H1 (cell line): ENCODE results near the gene FGFBP2. TPM values are rescaled to one million over a fixed set of nuclear protein-coding genes. Genes with fewer than 3 reads are reported as not detected.

Source experiments
- CTCF ChIA-PET: fragments of 300-600 bp; sonication (Branson Sonifier 250); formaldehyde crosslinking; loops from one replicate; lab custom pipeline; 2021; ENCODE audit not compliant: partially characterized antibody; lab: Charles Lee
- POLR2A ChIA-PET: fragments of 300-600 bp; sonication (Branson Sonifier 250); formaldehyde crosslinking; loops from one replicate; lab custom pipeline; 2021; ENCODE audit warnings: inconsistent platforms; ENCODE audit not compliant: partially characterized antibody; lab: Charles Lee
- DNase-seq, 2 experiments: peaks; one replicate each; pipeline versions ENCODE4 v3.0.0 to v3.0.0-alpha.2; 2010 to 2022; ENCODE audit warnings: low spot score in 2 of 2, low read depth in 1 of 2, mixed read lengths in 1 of 2
- FAIRE-seq: peaks from 2 replicates; lab custom pipeline; 2011; peaks lifted over from hg19 to GRCh38; lab: Jason Lieb, UNC
- H2AFZ ChIP-seq: 2 replicates; pipeline ENCODE4 v1.8.1; 2012; ENCODE audit warnings: low read length, inconsistent platforms
- H2AK5ac ChIP-seq: 2 replicates; pipeline ENCODE4 v1.6.1; 2013; ENCODE audit warnings: low read depth, low read length
- H2BK120ac ChIP-seq: replicated peaks from 2 replicates; pipeline ENCODE3; 2013; ENCODE audit warnings: low read depth, low read length, inconsistent platforms
- H2BK12ac ChIP-seq: 2 replicates; pipeline ENCODE4 v1.6.1; 2013; ENCODE audit warnings: low read depth, low read length
- H2BK15ac ChIP-seq: 2 replicates; pipeline ENCODE4 v1.6.1; 2013; ENCODE audit warnings: low read length
- H2BK20ac ChIP-seq: 2 replicates; pipeline ENCODE4 v1.6.1; 2013; ENCODE audit warnings: low read length
- H2BK5ac ChIP-seq: 2 replicates; pipeline ENCODE4 v1.6.1; 2013; ENCODE audit warnings: low read depth, low read length
- H3K14ac ChIP-seq: 2 replicates; pipeline ENCODE4 v1.6.1; 2013; ENCODE audit warnings: inconsistent platforms; ENCODE audit not compliant: insufficient read length
- H3K18ac ChIP-seq: 2 replicates; pipeline ENCODE4 v1.6.1; 2013; ENCODE audit warnings: low read length; ENCODE audit errors: extremely low read depth
- H3K23ac ChIP-seq: 2 replicates; pipeline ENCODE4 v1.6.1; 2013; ENCODE audit warnings: inconsistent platforms; ENCODE audit not compliant: insufficient read length
- H3K23me2 ChIP-seq: 2 replicates; pipeline ENCODE4 v1.6.1; 2013; ENCODE audit warnings: low read depth, low read length
- H3K27ac ChIP-seq: 2 replicates; pipeline ENCODE4 v1.6.1; 2011; ENCODE audit warnings: low read depth, low read length, inconsistent platforms
- H3K27me3 ChIP-seq, 4 experiments: replicated peaks in 1 of 4; 1 replicate in 1 of 4; 2 replicates in 3 of 4; pipeline versions ENCODE4 v1.6.1 to v1.8.1; 2011 to 2013; ENCODE audit warnings: low read length in 3 of 4, mild to moderate bottlenecking in 3 of 4, inconsistent platforms in 2 of 4, mixed read lengths in 2 of 4, moderate library complexity in 1 of 4; ENCODE audit not compliant: control insufficient read depth in 3 of 4, insufficient read depth in 3 of 4; ENCODE audit errors: extremely low read depth in 1 of 4
- H3K36me3 ChIP-seq, 4 experiments: 2 replicates each; pipeline versions ENCODE4 v1.6.1 to v1.8.1; 2011 to 2013; ENCODE audit warnings: mild to moderate bottlenecking in 4 of 4, low read length in 3 of 4, moderate library complexity in 2 of 4, control low read depth in 1 of 4, inconsistent platforms in 1 of 4; ENCODE audit not compliant: insufficient read depth in 4 of 4, control insufficient read depth in 2 of 4
- H3K4ac ChIP-seq: replicated peaks from 2 replicates; pipeline ENCODE3; 2013; ENCODE audit warnings: low read length, low read depth, mixed read lengths, inconsistent platforms; ENCODE audit not compliant: insufficient read length
- H3K4me1 ChIP-seq, 4 experiments: replicated peaks in 1 of 4; 1 replicate in 1 of 4; 2 replicates in 3 of 4; pipeline versions ENCODE4 v1.6.1 to v1.8.1; 2011 to 2013; ENCODE audit warnings: low read length in 3 of 4, inconsistent platforms in 2 of 4, mixed read lengths in 1 of 4; ENCODE audit not compliant: insufficient read depth in 4 of 4, control insufficient read depth in 3 of 4
- H3K4me2 ChIP-seq, 2 experiments: 2 replicates each; pipeline versions ENCODE4 v1.6.1 to v1.8.1; 2011 to 2013; ENCODE audit warnings: low read depth in 2 of 2, low read length in 2 of 2, control low read depth in 1 of 2, inconsistent platforms in 1 of 2, mild to moderate bottlenecking in 1 of 2; ENCODE audit not compliant: insufficient read depth in 1 of 2
- H3K4me3 ChIP-seq, 4 experiments: fragments of 200-600, 300-600 bp in 1 of 4; sonication (generic), shearing (Covaris generic), sonication (Bioruptor Twin) in 1 of 4; 2 replicates each; pipeline versions ENCODE4 v1.5.1 to v1.8.1; 2011 to 2016; ENCODE audit warnings: low read length in 4 of 4, low read depth in 3 of 4, control low read depth in 2 of 4, inconsistent platforms in 2 of 4, mild to moderate bottlenecking in 2 of 4, mixed read lengths in 1 of 4, moderate library complexity in 1 of 4; ENCODE audit not compliant: insufficient read depth in 2 of 4; ENCODE audit errors: extremely low read depth in 1 of 4
- H3K56ac ChIP-seq: replicated peaks from 2 replicates; pipeline ENCODE3; 2013; ENCODE audit warnings: low read depth, mild to moderate bottlenecking, mixed read lengths, low read length, inconsistent platforms; ENCODE audit not compliant: insufficient read length
- H3K79me1 ChIP-seq: 2 replicates; pipeline ENCODE4 v1.6.1; 2013; ENCODE audit warnings: low read depth, low read length, control low read depth
- H3K79me2 ChIP-seq, 2 experiments: 2 replicates each; pipeline versions ENCODE4 v1.6.1 to v1.8.1; 2012 to 2013; ENCODE audit warnings: low read length in 2 of 2, mild to moderate bottlenecking in 2 of 2, inconsistent platforms in 1 of 2; ENCODE audit not compliant: insufficient read depth in 2 of 2, control insufficient read depth in 1 of 2
- H3K9ac ChIP-seq, 4 experiments: replicated peaks in 1 of 4; 1 replicate in 1 of 4; 2 replicates in 3 of 4; pipeline versions ENCODE4 v1.6.1 to v1.8.1; 2011 to 2013; ENCODE audit warnings: low read depth in 3 of 4, low read length in 3 of 4, control low read depth in 2 of 4, mild to moderate bottlenecking in 2 of 4, moderate library complexity in 2 of 4, inconsistent platforms in 1 of 4; ENCODE audit errors: extremely low read depth in 1 of 4
- H3K9me3 ChIP-seq, 2 experiments: 2 replicates each; pipeline versions ENCODE4 v1.6.1 to v1.8.1; 2012 to 2013; ENCODE audit warnings: mild to moderate bottlenecking in 2 of 2, moderate library complexity in 2 of 2, control low read depth in 1 of 2, inconsistent platforms in 1 of 2, low read depth in 1 of 2, low read length in 1 of 2, mixed read lengths in 1 of 2; ENCODE audit not compliant: insufficient read depth in 2 of 2
- H4K20me1 ChIP-seq, 2 experiments: replicated peaks in 1 of 2; 2 replicates each; pipeline versions ENCODE3 to v1.8.1; 2011 to 2013; ENCODE audit warnings: inconsistent platforms in 2 of 2, low read length in 2 of 2, mild to moderate bottlenecking in 1 of 2; ENCODE audit not compliant: insufficient read depth in 2 of 2, control insufficient read depth in 1 of 2
- H4K5ac ChIP-seq: 2 replicates; pipeline ENCODE4 v1.6.1; 2013; ENCODE audit warnings: low read length, low read depth, mixed read lengths, inconsistent platforms; ENCODE audit not compliant: insufficient read length
- H4K8ac ChIP-seq: 2 replicates; pipeline ENCODE4 v1.8.0; 2013; ENCODE audit warnings: mild to moderate bottlenecking, moderate library complexity, low read length, inconsistent platforms; ENCODE audit not compliant: insufficient read depth; ENCODE audit errors: extremely low read depth
- H4K91ac ChIP-seq: replicated peaks from 2 replicates; pipeline ENCODE3; 2013; ENCODE audit warnings: low read length, mixed read lengths, inconsistent platforms; ENCODE audit not compliant: insufficient read length
- ASH2L ChIP-seq: fragments of 200-600, 300-600 bp; sonication (generic); IDR thresholded peaks from one replicate; pipeline ENCODE4 v1.7.1; 2017; ENCODE audit warnings: low read length
- CEBPB ChIP-seq: IDR thresholded peaks from 2 replicates; pipeline ENCODE4 v1.6.1; 2012; ENCODE audit warnings: low read depth, low read length
- CHD1 ChIP-seq: IDR thresholded peaks from 2 replicates; pipeline ENCODE4 v1.6.1; 2012; ENCODE audit warnings: low read depth, low read length, improper control_type of control experiment
- EP300 ChIP-seq, 2 experiments: IDR thresholded peaks; 1 replicate in 1 of 2; 2 replicates in 1 of 2; pipeline ENCODE4 v1.6.1; 2011 to 2012; ENCODE audit warnings: low read depth in 2 of 2, low read length in 2 of 2, mild to moderate bottlenecking in 2 of 2, borderline replicate concordance in 1 of 2, inconsistent platforms in 1 of 2, moderate library complexity in 1 of 2
- FOSL1 ChIP-seq: IDR thresholded peaks from 2 replicates; pipeline ENCODE4 v1.6.1; 2011; ENCODE audit warnings: mild to moderate bottlenecking, low read depth, low read length, moderate library complexity; ENCODE audit not compliant: insufficient read depth
- KDM5A ChIP-seq: fragments of 200-600 bp; IDR thresholded peaks from 2 replicates; pipeline ENCODE4 v1.7.1; 2012; ENCODE audit warnings: mild to moderate bottlenecking, low read length, inconsistent platforms, mixed read lengths
- RAD21 ChIP-seq, 2 experiments: IDR thresholded peaks in 1 of 2; conservative IDR thresholded peaks in 1 of 2; 2 replicates each; pipeline ENCODE4 v1.6.1; 2011; ENCODE audit warnings: low read depth in 2 of 2, low read length in 2 of 2, improper control_type of control experiment in 1 of 2, inconsistent platforms in 1 of 2, mild to moderate bottlenecking in 1 of 2, moderate library complexity in 1 of 2
- SIN3A ChIP-seq, 2 experiments: IDR thresholded peaks in 1 of 2; conservative IDR thresholded peaks in 1 of 2; 2 replicates each; pipeline ENCODE4 v1.6.1; 2011 to 2012; ENCODE audit warnings: low read length in 2 of 2, improper control_type of control experiment in 1 of 2, low read depth in 1 of 2, mild to moderate bottlenecking in 1 of 2
- SP2 ChIP-seq: IDR thresholded peaks from 2 replicates; pipeline ENCODE4 v1.6.1; 2012; ENCODE audit warnings: mild to moderate bottlenecking, low read length, inconsistent platforms
- SP4 ChIP-seq: IDR thresholded peaks from 2 replicates; pipeline ENCODE4 v1.6.1; 2012; ENCODE audit warnings: low read length, inconsistent platforms
- TAF7 ChIP-seq: optimal IDR thresholded peaks from 2 replicates; pipeline ENCODE3; 2011; ENCODE audit warnings: low read depth, mild to moderate bottlenecking, inconsistent platforms, low read length, moderate library complexity, borderline replicate concordance
- WGBS, 2 experiments: shearing (Covaris generic) in 1 of 2; methylation state at CpG; one replicate each; pipeline versions ENCODE4 v1.1.6 to v1.1.7; 2013 to 2015; ENCODE audit warnings: low lambda C conversion rate in 2 of 2, mixed read lengths in 2 of 2, inconsistent platforms in 1 of 2, low coverage in 1 of 2, missing lambda C conversion rate in 1 of 2; ENCODE audit not compliant: insufficient replicate concordance in 2 of 2, insufficient coverage in 1 of 2, insufficient read length in 1 of 2; ENCODE audit errors: extremely low coverage in 1 of 2, missing lambda C conversion rate in 1 of 2; 5-methylcytosine and 5-hydroxymethylcytosine counted together
- polyA plus RNA-seq, 7 experiments: library from polyadenylated mRNA; depleted of rRNA in 3 of 7; stranded (reverse) in 5 of 7; unstranded in 2 of 7; fragments of >200 nt in 5 of 7; fragments of 200-250 nt in 2 of 7; gene quantifications; 1 replicate in 5 of 7; 2 replicates in 1 of 7; 4 replicates in 1 of 7; pipeline versions ENCODE4 v1.2.1 to v1.2.3, GENCODE V29; 2011 to 2013; ENCODE audit warnings: missing spikeins in 2 of 7, mixed read lengths in 2 of 7
- total RNA-seq: library from RNA; stranded (reverse); fragmentation: NEBNext Ultra II Directional; extraction: Animal tissue kit (Norgen Biotek cat#: 25700); gene quantifications from 2 replicates; pipeline ENCODE4 v1.2.1, GENCODE V29; 2021
- TF ChIP-seq, protein P1 (sequence below): IDR thresholded peaks from 2 replicates; pipeline ENCODE4 v1.6.1; 2011; ENCODE audit warnings: low read length, improper control_type of control experiment

The FGFBP2 gene
- total and polyA plus RNA-seq, 2 of the 8 experiments (the other 6 are each of a cell fraction or from before 2014, with no cell fraction given): 0.15 TPM; not detected in 1

DNA sequence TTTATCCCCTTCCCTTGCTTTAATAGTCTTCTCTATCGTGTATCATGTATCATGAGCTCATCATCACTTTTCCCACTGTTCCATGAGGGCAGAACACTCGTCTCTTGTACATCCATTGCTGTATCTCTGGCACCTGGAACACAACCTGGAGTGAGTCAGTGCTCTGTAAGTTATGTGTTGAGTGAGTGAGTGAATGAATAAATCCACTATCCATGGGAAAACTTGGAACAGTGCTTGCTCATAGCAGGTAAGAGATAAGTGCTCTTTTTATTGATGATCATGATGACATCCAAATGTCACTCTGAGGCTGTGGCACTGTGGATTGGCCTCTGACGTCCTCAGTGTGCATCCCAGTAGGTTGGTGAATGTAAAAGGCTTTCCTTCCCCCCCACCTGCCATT lies 28.7 kb downstream of the FGFBP2 start:
- no peak overlapping the region for H2BK12ac ChIP-seq
- H3K9me3 ChIP-seq: no peaks in the 10 kb centered on the region
- no peaks in the 10 kb centered on the region for H4K20me1 ChIP-seq
- no peak overlapping the region for H3K4ac ChIP-seq
- no peak overlapping the region for H3K18ac ChIP-seq
- no peak overlapping the region for H2BK15ac ChIP-seq
- no peak overlapping the region for H4K91ac ChIP-seq
- no peak overlapping the region for H4K5ac ChIP-seq
- no peak overlapping the region for H2BK20ac ChIP-seq
- H3K56ac ChIP-seq: no peak overlapping the region
- H3K9ac ChIP-seq: no peak overlapping the region
- no peak for FAIRE-seq
- 85% methylated on average over 3 of the region's 3 CpGs; no CpG with 5 or more reads in 1 of the 2 experiments for WGBS, 2 experiments
- H3K27me3 ChIP-seq: no peaks in the 10 kb centered on the region
- POLR2A ChIA-PET: no interaction called here
- no peak overlapping the region for H2AK5ac ChIP-seq
- H3K27ac ChIP-seq: no peak overlapping the region
- no peak for DNase-seq
- no peak overlapping the region for H3K4me2 ChIP-seq
- peaks cover 0 to 9% (median 3%) of the 10 kb centered on the region in 4 experiments; a peak in 2 of 7 replicates for H3K4me1 ChIP-seq
- no peak overlapping the region for H4K8ac ChIP-seq
- no peak overlapping the region for H2AFZ ChIP-seq
- no peak for TF ChIP-seq TAF7
- no peak for TF ChIP-seq CEBPB
- TF ChIP-seq FOSL1: no peak
- TF ChIP-seq, protein P1, sequence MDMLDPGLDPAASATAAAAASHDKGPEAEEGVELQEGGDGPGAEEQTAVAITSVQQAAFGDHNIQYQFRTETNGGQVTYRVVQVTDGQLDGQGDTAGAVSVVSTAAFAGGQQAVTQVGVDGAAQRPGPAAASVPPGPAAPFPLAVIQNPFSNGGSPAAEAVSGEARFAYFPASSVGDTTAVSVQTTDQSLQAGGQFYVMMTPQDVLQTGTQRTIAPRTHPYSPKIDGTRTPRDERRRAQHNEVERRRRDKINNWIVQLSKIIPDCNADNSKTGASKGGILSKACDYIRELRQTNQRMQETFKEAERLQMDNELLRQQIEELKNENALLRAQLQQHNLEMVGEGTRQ: no peak
- no peak for TF ChIP-seq KDM5A
- TF ChIP-seq EP300 (IDR thresholded peaks at IDR 0.05; ENCODE audit: borderline replicate concordance in 1 of 2, low read depth in 2 of 2, low read length in 2 of 2): no peak
- no peak for TF ChIP-seq SP4
- no peak for TF ChIP-seq ASH2L
- no peak for TF ChIP-seq SIN3A (conservative IDR thresholded peaks at IDR 0.05 in 1 of 2, IDR thresholded peaks at IDR 0.05 in 1 of 2; ENCODE audit: low read depth in 1 of 2, low read length in 2 of 2)
- TF ChIP-seq CHD1: no peak
- TF ChIP-seq SP2: no peak
- TF ChIP-seq RAD21 (IDR thresholded peaks at IDR 0.05 in 1 of 2, conservative IDR thresholded peaks at IDR 0.05 in 1 of 2; ENCODE audit: low read depth in 2 of 2, low read length in 2 of 2): no peak
- H3K14ac ChIP-seq: no peak overlapping the region
- H3K23ac ChIP-seq: no peak overlapping the region
- no peaks in the 10 kb centered on the region for H3K79me1 ChIP-seq
- H3K79me2 ChIP-seq: no peaks in the 10 kb centered on the region
- CTCF ChIA-PET: interaction anchor here (1.0 to 5.2 kb wide), 4 partner anchors 11 to 128 kb away, joined by 3 to 40 read pairs (median 6); no protein-coding TSS in a partner anchor
- no peaks in the 10 kb centered on the region for H3K23me2 ChIP-seq
- no peaks in the 10 kb centered on the region for H3K36me3 ChIP-seq
- no peak overlapping the region for H2BK5ac ChIP-seq
- no peak overlapping the region for H3K4me3 ChIP-seq
- H2BK120ac ChIP-seq: no peak overlapping the region
